Islet of Langerhans (tissue), 1 donor: ENCODE results near the gene NKAPL.

ENCODE experiments used
- FAIRE-seq: peaks from one replicate; lab custom pipeline; 2011; peaks lifted over from hg19 to GRCh38; lab: Jason Lieb, UNC

The NKAPL gene

DNA sequence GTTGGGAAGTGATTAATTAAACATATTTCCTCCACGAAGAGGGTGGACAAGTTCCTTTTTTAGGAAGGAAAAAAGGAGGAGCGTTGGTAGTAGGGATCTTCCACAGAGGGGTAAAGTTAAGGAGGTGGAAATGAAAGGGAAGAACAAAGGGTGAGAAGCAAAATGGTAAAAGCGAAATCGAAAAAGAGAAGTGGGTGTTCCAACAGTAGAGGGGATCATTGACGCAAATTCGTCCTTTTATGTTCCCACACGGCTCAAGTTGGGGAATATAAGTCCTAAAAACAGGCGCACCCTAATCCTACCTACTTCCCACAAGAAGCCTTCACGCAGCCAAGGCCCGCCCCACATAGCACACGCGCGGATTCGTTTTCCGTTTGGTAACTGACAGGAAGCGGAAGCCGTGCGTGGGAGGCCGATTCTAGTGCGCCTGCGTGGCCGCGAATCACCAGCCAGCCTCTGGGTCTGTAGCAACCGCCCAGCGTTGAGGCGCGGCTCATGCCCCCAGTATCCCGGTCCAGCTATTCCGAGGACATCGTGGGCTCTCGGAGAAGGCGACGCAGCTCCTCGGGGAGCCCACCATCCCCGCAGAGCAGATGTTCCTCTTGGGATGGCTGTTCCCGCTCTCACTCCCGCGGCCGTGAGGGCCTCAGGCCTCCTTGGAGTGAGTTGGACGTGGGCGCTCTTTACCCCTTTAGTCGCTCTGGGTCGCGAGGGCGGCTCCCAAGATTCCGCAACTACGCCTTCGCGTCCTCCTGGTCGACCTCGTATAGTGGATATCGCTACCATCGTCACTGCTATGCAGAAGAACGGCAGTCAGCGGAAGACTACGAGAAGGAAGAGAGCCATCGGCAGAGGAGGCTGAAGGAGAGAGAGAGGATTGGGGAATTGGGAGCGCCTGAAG, at the start of gene NKAPL:
NKAPL (plus strand) TSS at position 421 of the 901 bp plus-strand sequence; CDS start at position 496, 75 bp downstream.
- FAIRE-seq, result no peak

DNA sequence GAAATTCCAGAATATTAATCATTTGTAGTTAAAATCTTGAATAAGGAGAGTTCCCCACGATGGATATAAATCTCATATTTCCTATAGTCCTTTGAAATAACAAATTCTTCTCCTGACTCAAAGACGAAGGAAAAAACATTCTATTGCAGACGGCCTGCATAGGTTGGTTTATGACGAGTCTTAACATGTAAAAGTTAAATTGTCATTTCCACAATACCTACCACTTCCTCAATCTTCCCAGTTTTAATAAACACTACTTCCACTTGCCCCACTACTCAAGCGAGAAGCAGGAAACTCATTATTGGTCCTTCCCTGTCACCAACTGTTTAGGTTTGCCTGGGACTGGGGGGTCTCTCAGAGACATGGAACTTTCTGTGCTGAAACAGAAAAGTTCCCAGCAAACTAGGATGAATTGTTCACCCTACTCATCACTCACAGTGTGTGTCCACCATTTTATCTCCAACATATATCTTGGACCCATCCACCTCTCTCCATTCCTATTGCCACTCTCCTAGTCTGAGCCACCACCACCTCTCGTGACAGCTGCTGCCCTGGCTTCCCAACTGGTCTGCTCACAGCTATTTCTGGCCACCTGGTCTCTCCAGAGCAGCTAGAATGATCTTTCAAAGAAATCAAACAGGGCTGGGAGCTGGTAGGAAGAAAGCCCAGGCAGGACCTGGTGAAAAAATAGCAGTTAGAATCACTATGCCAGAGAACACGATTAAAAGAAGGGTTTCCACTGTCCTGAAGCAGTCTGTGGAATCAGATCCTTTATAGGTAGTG, 49.2 kb upstream of the NKAPL start:
- FAIRE-seq, result no peak

DNA sequence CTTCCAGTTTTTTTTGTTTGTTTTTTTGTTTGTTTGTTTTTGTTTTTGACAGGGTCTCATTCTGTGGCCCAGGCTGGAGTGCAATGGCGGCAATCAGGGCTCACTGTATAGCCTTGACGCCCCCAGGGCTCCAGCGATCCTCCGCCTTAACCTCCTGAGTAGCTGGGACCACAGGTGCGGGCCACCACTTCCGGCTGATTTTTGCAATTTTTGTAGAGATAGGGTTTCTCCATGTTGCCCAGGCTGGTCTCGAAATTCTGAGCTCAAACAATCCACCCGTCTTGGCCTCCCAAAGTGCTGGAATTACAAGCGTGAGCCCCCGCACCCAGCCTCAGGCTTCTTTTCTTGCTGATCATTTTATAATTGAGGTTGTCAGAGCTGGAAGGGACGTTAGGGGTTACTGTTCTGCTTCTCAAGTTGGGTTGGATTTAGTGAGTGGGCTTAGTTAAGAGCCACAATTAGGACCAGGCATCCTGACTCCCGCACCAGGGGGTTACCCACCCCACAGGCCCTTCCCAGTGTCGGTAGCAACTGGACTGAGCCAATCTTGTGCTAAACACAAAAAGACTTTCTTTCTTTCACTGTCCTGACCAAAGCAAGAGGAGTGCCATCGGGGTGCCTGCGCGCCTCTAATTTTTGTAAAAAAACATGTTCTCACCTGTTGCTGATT, 47.1 kb upstream of the NKAPL start:
- FAIRE-seq, result no peak

DNA sequence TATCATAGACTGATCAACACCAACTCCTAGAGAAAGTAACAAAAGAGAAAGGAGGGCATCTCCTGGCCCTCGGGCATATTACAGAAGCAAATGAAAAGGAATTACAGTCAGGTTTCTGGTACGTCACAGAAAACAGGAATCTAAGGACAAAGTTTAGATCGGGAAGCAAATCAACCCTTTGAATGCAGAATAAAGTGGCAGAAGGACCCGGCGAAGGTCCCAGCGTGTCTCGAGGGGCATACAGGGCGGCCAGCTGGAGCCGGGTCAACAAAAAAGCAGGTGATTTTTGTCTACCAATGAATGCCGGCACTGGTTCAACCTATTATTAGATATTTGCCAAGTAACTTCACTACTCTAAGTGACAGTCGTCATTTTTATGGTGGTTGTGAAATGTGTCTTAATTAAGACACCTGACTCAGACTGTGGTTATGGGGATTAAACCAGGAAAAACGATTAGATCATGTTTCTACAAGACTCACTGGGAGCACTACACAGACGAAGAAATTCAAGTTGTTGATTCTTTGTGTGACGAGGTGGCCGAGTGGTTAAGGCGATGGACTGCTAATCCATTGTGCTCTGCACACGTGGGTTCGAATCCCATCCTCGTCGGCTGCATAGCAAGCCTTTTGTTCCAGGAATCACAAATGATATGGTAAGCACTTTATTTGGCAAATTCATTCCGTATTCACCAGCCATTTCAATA, 46.4 kb upstream of the NKAPL start:
- FAIRE-seq, result no peak

DNA sequence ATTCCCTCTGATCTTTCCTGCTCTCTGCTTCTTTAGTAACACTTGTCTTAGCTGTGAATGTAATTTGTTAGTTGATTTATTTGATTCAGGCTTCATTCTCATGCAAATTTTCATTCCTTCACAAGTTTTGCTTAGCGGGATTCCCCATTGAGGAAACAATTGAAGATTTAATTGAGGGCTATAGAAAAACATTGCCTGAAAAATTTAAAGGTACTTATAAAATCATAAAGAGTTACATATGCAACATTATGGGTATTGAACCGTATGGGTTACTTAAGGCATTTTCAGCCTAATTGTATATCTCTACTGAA, 45.9 kb upstream of the NKAPL start:
- FAIRE-seq, result no peak

DNA sequence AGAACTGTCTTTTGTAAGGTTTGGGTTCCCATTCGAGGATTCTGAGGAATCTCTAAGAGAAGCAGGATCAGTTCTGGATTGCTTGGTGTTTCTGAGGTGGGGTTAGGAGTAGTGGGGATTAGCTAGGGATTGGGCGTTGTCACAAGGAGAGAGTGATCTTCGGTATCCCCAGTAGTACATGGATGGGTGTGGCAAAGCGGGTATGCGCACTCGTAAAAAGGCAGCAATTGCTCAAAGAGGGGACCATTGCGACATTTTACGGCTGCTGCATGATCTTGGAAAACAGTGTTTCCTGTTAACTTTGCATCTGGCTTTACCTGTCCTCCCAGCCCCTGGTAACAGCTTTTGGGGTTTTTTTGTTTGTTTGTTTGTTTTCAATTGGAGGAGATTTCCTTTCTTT, 43.7 kb upstream of the NKAPL start:
- no peak for FAIRE-seq

DNA sequence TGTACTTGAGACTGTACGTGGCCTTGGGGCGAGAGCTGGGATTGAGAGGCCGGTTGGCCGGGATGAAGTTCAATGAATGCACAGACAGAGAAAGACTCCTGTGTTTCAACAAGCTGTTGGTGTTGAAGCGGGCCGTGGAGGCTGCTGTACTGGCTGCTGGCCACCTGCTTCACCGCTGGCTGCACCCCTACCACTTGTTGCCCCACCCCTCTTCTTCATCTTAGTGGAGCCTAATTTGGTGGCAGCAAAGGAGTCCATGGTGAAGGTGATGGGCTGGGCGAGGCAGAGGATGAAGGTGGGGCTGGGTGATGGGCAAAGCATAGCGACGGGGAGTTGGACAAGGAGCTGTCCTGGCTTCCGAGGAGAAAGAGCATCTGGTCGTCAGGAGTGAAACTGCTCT, 41.2 kb upstream of the NKAPL start:
- no peak for FAIRE-seq

DNA sequence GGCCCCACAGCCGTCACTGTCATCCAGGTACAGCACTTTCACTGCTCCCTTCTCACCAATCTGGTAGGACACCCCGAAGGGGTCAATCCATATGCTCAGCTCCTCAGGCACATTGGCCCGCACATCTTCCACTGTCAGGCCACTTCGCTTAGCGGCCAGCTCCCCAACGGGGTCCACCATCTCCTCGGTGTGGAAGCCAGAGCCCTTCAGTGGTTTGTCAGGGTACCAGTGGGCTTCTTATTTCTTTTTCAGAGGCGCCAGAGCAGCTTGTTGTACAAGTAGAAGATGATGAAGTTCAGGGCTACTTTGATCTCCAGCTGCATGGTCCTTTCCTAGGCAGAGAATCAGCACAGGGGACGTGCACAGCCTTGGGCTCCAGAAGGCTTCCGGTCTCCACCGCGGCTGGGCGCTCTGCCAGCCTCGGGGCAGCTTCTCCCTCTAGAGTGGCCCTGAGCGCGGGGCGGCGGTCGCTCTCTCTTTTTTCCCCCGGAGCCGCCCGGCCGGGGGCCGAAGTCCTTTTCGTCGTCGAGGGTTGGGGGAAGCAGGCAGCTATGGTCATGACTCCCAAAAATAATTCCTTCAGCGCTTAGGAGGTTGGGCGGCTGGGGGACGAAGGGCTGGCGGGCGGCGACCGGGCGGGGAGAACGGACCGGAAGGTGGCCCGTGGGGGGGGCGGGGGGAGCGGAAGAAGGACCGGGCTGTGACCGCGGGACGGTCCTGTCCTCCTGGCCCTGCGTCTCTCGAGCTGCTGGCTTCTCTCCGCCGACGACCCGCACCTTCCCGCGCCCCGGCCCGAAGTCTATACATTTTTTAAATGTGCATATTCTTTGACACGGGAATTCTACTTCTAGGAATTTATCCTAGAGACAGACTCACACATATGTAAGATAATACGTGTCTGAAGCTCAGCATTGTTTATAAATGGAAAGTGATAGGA, 40.5 kb upstream of the NKAPL start:
- no peak for FAIRE-seq

DNA sequence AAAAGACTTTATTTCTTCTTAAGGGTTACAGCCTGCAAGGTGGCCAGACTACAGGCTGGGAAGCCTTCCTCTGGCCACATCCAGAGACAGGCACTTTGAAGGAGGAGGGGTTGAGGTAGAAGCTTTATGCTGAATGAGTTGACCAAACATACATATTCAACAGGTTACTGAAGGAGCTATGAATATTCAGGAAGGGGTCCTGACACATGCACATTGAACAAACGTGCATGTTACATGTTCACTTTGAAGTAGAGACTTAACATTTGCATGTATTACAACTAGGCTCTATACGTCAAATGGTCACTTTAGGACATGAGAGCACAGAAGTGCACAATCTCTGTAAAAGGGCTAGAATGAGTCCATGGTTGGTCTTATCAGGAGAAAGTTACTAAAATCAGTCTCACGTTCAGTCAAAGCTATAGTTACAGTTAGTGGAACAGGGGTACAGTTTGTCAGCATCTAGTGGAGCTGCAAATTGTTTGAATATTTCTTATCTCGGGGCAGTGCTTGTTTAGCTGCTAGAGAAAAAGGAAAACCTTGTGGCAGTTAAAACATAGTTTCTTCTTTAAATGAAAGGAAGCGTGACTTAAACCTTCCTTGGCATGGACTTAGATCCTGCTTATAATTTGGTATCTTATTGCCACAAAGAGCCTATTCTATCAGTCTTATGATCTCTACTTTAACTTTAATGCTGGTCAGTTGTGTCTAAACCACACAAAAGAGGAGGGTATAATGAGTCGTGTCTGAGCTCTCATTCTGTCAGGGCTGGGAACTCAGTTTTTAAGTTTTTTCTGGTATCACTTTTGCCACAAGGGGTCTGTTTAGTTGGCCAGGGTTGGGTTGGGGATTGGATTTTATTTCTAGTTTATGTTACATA, 38.6 kb upstream of the NKAPL start:
- no peak for FAIRE-seq

DNA sequence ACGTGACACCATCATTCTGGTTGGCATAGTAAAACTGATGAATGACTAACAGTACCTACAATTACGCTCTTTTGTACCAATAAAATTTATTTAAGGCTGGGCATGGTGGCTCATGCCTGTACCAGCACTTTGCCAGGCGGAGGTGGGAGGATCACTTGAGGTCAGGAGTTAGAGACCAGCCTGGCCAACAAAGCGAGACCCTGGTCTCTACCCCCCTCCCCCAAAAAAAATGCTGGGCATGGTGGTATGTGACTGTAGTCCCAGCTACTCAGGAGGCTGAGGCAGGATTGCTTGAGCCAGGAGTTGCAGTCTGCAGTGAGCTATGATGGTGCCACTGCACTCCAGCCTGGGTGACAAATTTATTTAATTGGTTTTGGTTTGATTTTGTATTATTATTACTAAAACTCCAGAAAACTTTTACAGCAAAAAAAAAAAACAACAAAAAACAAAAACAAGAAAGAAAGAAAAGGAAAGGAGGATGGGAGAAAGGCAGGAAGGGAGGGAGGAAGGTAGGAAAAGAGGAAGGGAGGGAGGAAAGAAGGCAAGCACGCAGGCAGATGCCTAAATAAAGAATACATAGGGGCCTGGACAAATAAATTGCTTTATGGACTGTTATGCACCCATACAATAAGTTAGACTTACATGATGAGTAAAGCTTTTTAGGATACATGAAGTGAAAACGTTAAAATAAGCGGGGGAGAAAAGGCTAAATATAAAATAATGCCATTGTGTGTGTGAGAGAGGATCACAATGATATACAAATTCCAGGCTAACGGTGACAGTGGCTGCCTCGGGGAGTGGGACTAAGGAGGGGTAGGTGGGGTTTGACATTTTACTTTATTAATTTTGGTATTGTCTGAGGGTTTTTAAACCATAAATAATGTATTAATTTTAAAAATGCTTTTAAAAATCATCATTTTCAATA, 34.7 kb upstream of the NKAPL start:
- FAIRE-seq, result no peak

DNA sequence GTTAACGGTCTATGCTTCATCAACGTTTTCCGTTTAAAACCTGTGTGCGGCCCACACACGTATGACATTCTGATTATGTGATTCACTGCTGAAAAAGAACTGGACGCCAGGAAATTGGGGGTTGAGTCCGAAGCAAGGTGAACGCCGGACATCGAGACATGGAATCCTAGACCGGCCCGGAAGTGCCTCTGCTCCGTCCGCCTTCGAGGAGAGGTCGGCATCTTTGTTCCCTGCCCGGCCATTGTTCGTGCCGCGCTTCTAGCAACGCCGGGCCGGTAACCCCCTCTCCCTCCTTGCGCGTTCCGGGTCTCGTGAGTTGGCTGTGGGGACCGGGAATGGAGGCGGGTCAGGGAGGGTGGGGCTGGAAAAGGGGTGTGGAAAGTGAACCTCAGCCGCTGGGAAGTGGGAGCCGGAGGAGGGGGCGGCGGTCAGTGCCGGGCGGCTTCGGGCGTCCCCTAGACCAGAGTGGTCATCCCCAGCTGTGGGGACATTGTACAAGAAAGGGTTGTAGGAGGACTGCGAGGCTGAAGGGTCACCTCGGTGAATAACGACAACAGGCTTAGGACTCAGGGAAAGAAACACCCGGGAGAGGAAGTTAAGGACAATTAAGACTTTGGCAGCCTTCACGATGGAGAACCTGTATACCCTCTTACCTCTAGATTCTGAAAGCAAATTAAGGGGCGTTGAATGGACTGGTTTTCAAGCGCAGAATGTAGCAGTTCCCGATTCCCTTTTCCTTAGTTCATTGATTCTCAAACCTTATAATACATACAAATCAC, 33.9 kb upstream of the NKAPL start, which contains the start of gene ZSCAN9:
ZSCAN9 (plus strand) TSS at position 220 of the 779 bp plus-strand sequence. CDS start 1,810 bp downstream, outside the sequence.
- no peak for FAIRE-seq

DNA sequence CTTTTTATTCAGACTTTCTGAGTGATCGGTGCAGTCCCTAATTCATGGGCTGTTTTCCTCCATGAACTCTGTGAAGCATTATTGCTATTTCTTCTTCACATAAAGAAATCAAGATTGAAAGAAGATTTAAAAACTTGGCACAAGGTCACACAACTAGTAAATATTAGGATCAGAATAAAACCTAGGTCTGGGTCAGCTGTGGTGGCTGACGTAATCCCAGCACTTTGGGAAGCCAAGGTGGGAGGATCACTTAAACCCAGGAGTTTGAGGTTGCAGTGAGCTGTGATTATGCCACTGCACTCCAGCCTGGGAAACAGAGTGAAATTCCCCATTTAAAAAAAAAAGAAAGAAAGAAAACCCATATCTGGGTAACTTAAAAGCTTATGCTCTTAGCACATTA, 32.6 kb upstream of the NKAPL start:
- no peak for FAIRE-seq

DNA sequence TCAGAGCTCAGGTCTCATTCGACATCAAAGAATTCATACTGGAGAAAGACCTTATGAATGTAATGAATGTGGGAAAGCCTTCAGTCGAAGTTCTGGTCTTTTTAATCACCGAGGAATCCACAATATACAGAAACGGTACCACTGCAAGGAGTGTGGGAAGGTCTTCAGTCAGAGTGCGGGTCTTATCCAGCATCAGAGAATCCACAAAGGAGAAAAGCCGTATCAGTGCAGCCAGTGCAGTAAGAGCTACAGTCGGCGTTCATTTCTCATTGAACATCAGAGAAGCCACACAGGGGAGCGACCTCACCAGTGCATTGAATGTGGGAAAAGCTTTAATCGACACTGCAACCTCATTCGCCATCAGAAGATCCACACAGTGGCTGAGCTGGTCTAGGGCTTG, 26.3 kb upstream of the NKAPL start:
- FAIRE-seq, result no peak

DNA sequence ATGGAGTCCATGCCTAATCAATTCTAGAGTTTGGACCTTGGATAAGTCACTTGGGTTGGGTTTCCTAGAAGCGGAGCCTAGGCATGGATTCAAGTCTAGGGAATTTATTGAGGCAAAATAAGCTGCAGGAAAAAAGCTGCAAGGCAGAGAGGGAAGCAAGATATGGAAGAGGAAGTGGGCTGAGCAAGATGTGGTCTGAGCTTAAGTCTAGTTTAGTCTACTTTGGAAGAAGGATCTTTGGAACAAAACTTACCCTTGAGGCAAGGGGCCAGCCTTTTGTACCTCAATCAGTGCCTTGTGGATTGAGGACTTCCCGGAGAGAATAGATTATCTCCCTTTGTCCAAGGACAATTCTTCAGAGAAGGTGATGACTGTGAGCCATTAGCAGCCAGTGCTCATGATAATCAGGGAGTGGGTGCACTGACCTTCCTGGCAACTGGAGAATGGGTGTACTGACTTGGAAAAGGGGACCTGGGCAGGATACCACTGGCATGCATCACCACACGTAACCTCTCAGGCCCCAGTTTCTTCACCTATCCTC, 23.1 kb upstream of the NKAPL start:
- FAIRE-seq, result no peak

DNA sequence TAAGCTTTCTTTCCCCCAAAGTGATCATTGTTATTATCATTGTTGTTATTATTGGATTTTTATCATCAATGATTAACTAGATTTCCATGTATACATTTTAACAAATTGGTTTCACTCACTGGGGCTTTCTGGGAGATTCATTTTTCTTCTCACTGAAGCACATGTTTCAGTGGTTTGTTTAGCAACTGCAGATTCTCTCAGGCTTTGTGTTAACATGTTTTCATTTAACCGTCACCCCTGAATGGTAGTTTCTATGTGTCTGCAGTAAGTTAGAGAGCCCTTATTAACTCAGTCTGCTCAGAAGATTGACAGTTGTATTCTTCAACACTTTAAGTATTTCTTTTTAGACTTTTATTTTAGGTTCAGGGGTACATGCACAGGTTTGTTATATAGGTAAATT, 19.5 kb upstream of the NKAPL start:
- no peak for FAIRE-seq

DNA sequence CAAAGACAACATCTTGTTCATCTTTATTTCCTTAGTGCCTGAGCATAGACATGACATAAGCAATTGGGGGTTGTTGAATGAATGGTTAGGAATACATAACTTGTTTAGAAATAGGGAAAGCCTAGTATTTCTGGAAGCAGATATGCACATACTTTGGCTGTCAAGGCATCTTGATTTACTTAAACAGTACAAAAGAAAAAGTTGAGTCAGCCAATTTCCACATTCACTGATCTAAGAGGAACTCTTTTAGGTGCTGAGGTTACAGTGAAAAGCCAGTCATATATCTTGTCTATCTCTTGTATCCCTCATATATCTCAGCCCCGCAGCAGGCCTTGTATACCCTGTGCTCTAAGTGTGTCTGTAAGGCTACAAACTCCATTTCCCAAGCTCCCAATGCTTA, 18.6 kb upstream of the NKAPL start:
- FAIRE-seq, result no peak

DNA sequence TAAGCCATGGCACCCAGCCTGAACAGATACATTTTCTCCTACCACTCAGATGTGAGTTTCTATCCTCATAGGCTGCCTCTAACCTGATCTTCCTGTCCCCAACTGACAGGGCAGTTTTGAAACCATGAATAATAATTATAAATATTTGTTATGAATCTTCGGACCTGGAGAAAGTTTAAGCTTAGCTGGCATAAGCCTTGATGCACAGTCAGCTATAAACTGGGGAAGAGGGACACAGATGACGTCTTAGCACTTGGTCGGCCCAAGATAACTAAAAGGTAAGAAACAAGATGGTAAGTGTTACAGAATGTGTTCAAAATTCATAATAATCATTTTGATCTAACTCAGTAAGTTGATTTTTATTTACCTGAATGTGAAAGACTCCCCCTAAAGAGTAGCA, 15.2 kb upstream of the NKAPL start:
- no peak for FAIRE-seq
